ENCODE data around the gene FADS1.

Gene FADS1

DNA sequence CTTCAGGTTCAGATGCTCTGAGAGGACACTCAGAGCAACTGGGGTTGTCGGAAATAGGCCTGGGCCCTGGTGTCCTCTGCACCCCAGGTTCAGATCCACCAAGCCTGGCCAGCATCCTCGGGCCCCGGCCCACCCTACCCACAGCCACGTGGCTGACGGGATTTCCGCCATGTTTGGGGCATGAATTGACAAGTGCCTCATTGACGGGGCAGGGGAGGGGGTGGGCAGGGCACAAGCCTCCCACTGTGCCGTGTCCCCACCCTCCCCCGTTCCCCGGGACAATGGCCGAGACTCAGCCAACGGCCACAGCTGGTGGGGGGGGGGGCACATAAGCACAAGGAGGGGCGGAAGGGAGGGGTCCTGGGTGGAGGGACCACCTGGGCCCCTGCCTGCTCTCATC lies 55.9 kb downstream of the FADS1 start:
- no peak for DNase-seq (ENCODE audit: low read depth)

DNA sequence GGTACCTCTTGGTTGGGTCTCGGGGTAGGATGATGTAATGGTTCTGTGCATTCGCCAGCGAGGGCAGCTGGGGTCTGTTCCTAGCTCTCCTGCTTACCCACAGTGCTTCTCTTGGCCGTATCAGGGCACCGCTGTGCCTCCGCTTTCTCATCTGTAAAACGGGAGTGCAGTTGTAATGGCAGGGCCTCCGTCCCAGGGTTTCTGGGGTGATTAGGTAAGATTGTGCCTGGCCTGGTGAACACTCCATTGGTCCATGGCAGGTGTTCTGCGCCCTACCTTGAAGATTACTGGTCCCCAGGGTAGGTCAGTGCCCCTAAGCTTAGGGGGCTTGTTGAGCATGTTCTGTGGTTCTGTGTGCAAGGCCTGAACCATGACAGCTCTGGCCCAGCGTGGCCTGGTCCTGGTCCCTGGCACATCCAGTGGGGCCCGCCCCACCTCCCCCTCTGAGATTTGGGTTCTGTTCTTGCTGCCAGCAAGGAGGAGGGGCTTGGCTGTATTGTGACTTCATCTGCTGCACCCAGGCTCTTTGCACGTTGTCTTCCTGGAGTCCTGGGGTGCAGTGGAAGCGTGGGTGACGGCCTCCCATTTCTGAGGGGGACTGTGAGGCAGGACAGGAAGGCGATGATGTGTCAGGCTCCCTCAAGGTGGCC lies 59.5 kb downstream of the FADS1 start:
- DNase-seq (ENCODE audit: low read depth): no peak

DNA sequence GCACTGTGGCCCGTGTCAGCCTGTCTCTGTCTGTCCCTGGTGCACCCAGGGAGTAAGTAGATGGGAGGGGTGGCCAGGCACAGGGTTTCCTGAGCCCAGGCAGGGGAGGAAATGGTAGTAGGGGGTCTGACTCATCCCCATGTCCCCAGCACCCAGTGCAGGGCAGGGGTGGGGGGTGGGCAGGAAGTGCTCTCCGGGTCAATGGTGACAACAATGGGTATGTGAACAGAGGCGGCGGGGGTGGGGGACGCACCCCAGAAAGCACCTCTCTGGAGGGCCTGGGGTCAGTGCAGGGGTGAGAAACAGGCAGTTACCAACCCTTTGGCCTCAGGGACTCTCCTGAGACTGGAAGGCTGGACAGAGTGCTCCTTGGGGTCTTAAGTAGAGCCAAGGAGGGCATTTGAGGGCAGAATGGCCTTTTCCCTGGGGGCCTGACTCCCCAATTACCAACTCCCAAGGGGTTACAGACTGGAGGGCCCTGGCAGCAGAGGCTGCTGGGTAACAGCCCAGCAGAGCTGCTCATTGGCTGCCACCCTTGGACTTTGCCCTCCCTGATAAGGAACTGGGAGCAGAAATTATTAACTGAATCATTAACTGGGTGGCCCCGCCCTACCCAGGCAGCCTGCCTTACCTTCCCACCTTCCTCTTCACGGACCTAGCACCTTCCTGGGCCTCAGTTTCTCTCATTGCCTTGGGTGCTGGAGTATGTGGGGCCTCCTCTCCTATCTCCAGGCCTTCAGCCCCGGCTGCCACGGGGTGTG lies 60.2 kb downstream of the FADS1 start:
- no peak for DNase-seq (ENCODE audit: low read depth)

DNA sequence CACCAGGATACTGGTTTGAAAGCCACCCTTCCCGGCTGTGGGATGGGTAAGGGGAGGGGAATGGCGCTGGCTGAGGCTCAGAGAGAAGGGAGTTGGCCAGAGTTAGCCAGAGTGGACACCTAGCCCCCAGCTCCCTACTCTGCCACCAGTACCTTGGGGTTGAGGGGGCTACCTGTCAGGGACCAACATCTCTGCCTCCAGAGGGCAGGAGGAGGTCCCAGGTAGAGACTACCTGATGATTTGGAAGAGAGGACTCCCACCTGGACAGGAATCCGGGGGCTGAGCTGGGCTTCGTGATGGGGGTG lies 60.7 kb downstream of the FADS1 start:
- DNase-seq (ENCODE audit: low read depth): no peak

DNA sequence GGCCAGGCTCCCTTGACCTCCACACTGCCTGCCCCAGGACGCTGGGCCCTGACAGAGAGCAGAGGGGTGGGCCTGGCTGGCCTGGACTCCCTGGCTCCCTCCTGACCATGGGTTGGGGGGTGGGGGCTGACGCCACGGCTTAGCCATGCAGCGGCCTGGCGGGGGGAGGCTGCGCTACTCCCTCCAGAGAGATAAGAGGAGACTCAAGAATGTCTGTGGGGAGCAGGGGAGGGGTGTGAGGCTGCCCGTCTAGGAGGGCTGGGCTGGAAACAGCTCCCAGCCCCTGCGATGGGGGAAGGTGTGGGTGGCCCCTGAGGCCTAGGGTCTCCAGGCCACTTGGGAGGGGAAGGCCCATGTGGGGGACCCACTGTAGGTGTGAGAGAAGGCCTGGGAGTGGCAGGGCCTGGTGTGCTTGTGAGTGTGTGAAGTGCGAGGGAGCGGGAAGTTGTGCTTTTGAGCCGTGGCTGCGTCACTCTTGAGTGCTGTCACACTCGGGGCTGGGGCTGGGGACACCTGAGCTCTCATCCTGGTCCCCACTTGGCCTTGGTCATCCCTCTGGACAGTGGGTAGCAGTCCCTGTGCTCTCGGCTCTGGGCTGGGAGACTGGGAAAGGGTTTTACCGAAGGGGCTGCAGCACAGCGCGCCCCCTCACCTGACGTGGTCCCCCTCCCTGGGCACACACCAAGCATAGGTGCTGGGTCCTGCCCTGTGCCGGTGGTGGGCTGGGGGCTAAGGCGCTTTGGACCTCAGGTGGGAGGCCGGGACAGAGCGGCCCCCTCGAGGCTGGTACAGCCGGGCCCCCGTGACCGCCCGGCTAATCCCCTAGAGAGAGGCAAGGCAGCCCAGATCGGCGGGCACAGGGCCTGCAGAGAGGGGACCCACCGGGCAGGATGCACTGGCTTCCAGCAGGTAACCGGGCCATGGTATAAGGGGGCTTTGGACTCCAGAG lies 62.0 kb downstream of the FADS1 start:
- DNase-seq (ENCODE audit: low read depth): no peak

DNA sequence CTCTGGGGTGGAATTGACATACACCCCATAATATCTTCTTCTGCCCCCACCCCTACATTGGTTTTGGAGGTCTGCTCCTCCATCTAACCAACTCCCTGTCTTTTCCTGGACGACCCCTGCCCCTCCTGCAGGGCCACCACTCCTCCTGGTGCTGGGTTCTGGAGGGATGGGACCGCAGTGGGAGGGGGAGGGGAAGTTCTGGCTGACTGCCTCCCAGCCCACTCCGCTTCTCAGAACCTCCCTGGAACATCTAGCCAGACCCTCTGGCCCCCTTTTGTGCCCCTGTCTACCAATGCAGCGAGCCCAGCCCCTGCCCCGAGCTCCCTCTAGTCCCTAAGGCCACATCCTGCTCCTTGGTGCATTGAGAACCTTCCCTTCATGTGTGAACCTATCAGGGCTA lies 63.1 kb downstream of the FADS1 start:
- no peak for DNase-seq (ENCODE audit: low read depth)

DNA sequence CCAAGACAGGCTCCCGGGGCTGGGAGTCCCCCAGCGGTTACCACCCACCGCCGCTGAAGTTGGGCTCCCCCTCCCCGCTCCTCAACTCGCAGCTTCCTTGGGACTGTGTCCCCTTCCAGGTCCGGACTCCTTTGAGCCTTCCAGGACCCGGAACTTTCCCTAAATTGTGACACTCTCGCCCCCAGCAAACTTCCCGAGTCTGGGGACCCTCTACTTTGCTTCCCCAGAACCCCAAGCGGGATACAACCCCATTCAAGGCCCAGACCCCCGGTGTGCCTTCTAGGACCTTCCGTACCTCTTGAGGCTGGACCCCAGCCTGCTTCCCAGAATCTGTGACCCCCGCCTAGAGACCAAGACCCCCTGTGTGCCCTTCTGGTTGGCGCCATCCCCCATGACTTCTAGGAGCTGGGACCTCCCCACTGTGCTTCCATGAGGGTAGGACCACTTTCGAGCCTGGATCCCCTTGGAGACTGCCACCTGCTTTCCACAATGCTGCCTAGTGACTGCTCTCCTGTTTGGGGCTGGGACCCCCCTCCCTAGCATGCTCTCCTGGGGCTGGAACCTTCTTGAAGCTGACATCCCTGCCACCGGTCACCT lies 63.8 kb downstream of the FADS1 start:
- DNase-seq (ENCODE audit: low read depth): no peak

DNA sequence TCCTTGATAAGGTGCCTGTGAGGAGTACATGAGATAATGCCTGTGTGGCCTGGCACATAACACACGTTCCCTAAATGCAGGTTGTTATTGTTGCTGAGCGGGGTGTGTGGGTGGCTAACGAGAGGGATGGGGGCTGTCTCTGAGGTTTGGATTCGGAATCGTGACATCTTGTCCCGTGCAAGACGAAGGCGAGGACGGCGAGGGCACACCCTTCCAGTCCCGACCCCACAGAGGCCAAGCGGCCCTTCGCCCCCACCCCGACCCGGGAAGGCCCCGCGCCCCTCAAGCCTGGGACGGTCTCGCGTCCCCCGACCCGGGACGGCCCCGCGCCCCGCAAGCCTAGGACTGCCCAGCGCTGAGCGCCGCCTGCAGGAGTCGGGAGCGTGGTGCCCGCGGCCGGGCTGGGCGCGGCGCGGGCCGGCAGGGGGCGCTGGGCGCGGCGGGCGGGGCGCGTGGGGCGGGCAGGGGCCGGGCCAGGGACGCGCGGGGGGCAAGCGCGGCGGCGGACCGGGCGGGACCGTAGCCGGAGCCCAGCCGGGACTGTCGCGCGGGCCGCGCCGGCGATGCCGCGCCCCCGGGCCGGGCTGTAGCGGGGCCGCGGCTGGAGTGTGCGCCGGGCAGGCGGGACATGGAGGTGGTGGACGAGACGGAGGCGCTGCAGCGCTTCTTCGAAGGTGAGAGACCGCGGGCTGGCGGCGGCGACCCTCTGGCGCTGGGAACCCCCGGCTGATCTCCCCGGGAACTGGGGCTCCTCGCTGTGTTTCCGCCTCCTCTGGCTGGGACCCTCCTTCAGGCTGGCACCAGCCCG lies 64.5 kb downstream of the FADS1 start, which contains the start of gene MYRF:
Gene MYRF (plus strand): TSS at position 520 of the 808 bp plus-strand sequence. CDS start 109 bp downstream, at position 629.
- DNase-seq (ENCODE audit: low read depth): no peak

DNA sequence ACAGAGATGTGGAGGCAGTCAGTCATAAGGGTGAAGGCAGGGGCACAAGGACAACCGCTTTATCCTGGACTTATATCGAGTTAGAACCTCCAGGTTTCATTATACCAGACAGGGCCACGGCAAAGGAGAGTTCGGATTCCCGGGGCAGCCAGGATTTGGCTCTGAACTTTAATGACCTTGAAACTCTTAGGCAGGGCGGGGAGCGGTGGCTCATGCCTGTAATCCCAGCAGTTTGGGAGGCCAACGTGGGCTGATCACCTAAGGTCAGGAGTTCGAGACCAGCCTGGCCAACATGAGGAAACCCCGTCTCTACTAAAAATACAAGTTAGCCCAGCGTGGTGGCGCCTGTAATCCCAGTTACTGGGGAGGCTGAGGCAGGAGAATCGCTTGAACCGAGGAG lies 65.4 kb downstream of the FADS1 start:
- DNase-seq (ENCODE audit: low read depth): no peak

DNA sequence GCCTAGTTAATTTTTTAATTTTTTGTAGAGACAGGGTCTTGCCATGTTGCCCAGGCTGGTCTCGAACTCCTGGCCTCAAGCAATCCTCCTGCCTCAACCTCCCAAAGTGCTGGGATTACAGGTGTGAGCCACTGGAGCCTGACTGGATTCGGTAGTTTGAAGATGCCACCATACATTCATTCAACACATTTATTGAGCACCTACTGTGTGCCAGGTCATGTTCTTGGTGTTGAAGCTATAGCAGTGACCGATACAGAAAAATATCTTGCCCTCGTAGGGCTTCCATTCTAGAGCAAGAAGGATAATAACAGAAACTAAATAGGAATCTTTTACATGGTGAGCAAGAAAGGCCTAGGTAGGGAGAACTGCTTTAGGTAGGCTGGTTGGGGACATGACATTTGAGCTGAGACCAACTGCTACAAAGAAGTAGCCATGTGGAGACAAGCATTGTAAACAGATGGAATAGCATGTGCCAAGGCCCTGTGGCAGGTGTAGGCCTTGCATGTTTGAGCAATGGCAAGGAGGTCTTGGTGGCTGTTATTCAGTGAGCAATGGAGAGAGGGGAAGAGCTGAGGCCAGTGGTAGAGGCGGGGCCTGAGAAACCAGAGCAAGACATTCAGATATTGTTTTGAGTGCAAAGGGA lies 66.1 kb downstream of the FADS1 start:
- DNase-seq (ENCODE audit: low read depth): no peak
